PC-3 (cell line): ENCODE data around the gene MED7.

ENCODE experiments used
- EZH2 ChIP-seq: fragments of 300-600 bp; sonication (generic); IDR thresholded peaks from one replicate; pipeline ENCODE4 v1.6.1; 2017; ENCODE audit warnings: antibody characterized with exemption, mild to moderate bottlenecking, low read length; ENCODE audit not compliant: unreplicated experiment
- EZH2phosphoT487 ChIP-seq: fragments of 300-600 bp; sonication (generic); IDR thresholded peaks from 2 replicates; pipeline ENCODE4 v1.6.1; 2018; ENCODE audit warnings: mild to moderate bottlenecking, antibody characterized with exemption, low read length, borderline replicate concordance
- TF ChIP-seq, protein P1 (sequence below): fragments of 300-600 bp; sonication (generic); conservative IDR thresholded peaks from 2 replicates; pipeline ENCODE4 v1.5.1; 2017; ENCODE audit warnings: antibody characterized with exemption, low read depth, mild to moderate bottlenecking, low read length

DNA sequence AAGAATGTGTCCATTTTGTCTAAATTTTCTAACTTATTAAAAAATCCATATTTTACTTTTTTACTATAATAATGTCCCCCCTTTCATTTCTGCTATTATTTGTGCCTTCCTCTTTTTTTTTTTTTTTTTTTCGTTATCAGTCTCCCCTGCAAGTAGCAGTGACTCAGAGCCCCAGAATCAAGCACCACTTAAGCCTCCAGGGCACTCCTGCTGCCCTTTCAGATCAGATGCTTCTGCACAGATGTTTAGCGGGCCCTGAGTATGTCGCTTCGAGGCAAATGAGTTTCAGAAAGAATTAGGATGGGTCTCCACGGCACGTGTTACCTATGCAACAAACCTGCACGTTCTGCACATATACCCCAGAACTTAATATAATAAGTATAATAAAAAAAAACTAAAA lies 11.7 kb downstream of the MED7 start:
- TF ChIP-seq, protein P1, sequence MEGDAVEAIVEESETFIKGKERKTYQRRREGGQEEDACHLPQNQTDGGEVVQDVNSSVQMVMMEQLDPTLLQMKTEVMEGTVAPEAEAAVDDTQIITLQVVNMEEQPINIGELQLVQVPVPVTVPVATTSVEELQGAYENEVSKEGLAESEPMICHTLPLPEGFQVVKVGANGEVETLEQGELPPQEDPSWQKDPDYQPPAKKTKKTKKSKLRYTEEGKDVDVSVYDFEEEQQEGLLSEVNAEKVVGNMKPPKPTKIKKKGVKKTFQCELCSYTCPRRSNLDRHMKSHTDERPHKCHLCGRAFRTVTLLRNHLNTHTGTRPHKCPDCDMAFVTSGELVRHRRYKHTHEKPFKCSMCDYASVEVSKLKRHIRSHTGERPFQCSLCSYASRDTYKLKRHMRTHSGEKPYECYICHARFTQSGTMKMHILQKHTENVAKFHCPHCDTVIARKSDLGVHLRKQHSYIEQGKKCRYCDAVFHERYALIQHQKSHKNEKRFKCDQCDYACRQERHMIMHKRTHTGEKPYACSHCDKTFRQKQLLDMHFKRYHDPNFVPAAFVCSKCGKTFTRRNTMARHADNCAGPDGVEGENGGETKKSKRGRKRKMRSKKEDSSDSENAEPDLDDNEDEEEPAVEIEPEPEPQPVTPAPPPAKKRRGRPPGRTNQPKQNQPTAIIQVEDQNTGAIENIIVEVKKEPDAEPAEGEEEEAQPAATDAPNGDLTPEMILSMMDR: no peak
- TF ChIP-seq EZH2: no peak
- TF ChIP-seq EZH2phosphoT487: no peak
